HepG2 (cell line): ENCODE results near the gene SPSB2. TPM values are rescaled to one million over a fixed set of nuclear protein-coding genes. Genes with fewer than 3 reads are reported as not detected.

Source experiments
- AKAP8 ChIP-seq: sonication (generic); formaldehyde crosslinking; IDR thresholded peaks from 2 replicates; pipeline ENCODE4 v1.5.1; 2020; ENCODE audit warnings: mild to moderate bottlenecking, missing genetic modification reagents
- ARNT ChIP-seq: fragments of 450-650 bp; IDR thresholded peaks from 2 replicates; pipeline ENCODE4 v1.6.1; 2017
- ATF1 ChIP-seq: IDR thresholded peaks from 2 replicates; pipeline ENCODE4 v1.6.1; 2016; ENCODE audit warnings: mild to moderate bottlenecking, control low read depth
- BHLHE40 ChIP-seq: IDR thresholded peaks from 2 replicates; pipeline ENCODE4 v1.6.1; 2011; ENCODE audit warnings: low read length, improper control_type of control experiment
- HCFC1 ChIP-seq: fragments of 150-350 bp; IDR thresholded peaks from 2 replicates; pipeline ENCODE4 v1.6.1; 2014; ENCODE audit warnings: low read depth, low read length
- HNRNPL ChIP-seq: fragments of 200-400 bp; formaldehyde crosslinking; IDR thresholded peaks from 2 replicates; pipeline ENCODE4 v1.6.1; 2017; ENCODE audit warnings: mild to moderate bottlenecking, low read depth, low read length
- KMT2B ChIP-seq: IDR thresholded peaks from 2 replicates; pipeline ENCODE4 v1.6.1; 2016; ENCODE audit warnings: missing genetic modification reagents, missing compliant biosample characterization
- MAFG ChIP-seq: sonication (generic); formaldehyde crosslinking; IDR thresholded peaks from 2 replicates; pipeline ENCODE4 v1.5.1; 2020; ENCODE audit warnings: mild to moderate bottlenecking, missing genetic modification reagents
- MATR3 ChIP-seq: sonication (generic); formaldehyde crosslinking; IDR thresholded peaks from 2 replicates; pipeline ENCODE4 v1.4.0; 2020; ENCODE audit warnings: missing genetic modification reagents
- NCOA1 ChIP-seq: sonication (generic); formaldehyde crosslinking; IDR thresholded peaks from 2 replicates; pipeline ENCODE4 v1.9.0; 2021; ENCODE audit warnings: missing genetic modification reagents
- NCOR1 ChIP-seq: fragments of 200-600 bp; sonication (generic); IDR thresholded peaks from 2 replicates; pipeline ENCODE4 v1.7.0; 2017; ENCODE audit warnings: antibody characterized with exemption, low read length, borderline replicate concordance
- NFKB2 ChIP-seq: sonication (generic); formaldehyde crosslinking; IDR thresholded peaks from 2 replicates; pipeline ENCODE4 v1.4.0; 2020; ENCODE audit warnings: missing genetic modification reagents, borderline replicate concordance
- POLR2AphosphoS5 ChIP-seq: IDR thresholded peaks from 2 replicates; pipeline ENCODE4 v1.6.1; 2012; ENCODE audit warnings: low read depth, low read length
- RXRB ChIP-seq: IDR thresholded peaks from 2 replicates; pipeline ENCODE4 v1.6.1; 2016; ENCODE audit warnings: borderline replicate concordance, missing genetic modification reagents, missing compliant biosample characterization
- SPEN ChIP-seq: sonication (generic); formaldehyde crosslinking; IDR thresholded peaks from 2 replicates; pipeline ENCODE4 v1.5.1; 2020; ENCODE audit warnings: low read depth, mild to moderate bottlenecking, missing genetic modification reagents
- SRSF9 ChIP-seq: fragments of 200-400 bp; formaldehyde crosslinking; IDR thresholded peaks from 2 replicates; pipeline ENCODE4 v1.6.1; 2018; ENCODE audit warnings: borderline replicate concordance, mild to moderate bottlenecking, low read depth, low read length; ENCODE audit not compliant: insufficient read depth, poor library complexity, severe bottlenecking
- WIZ ChIP-seq: sonication (generic); formaldehyde crosslinking; IDR thresholded peaks from 2 replicates; pipeline ENCODE4 v1.5.1; 2020; ENCODE audit warnings: mild to moderate bottlenecking, missing genetic modification reagents
- YY1 ChIP-seq: IDR thresholded peaks from 2 replicates; pipeline ENCODE4 v1.6.1; 2011; ENCODE audit warnings: low read length, low read depth, moderate library complexity, mild to moderate bottlenecking; ENCODE audit not compliant: insufficient read depth, insufficient replicate concordance
- ZNF34 ChIP-seq: sonication (generic); formaldehyde crosslinking; IDR thresholded peaks from 2 replicates; pipeline ENCODE4 v1.4.0; 2020; ENCODE audit warnings: mild to moderate bottlenecking, missing genetic modification reagents, borderline replicate concordance
- ZNF430 ChIP-seq: sonication (generic); formaldehyde crosslinking; IDR thresholded peaks from 2 replicates; pipeline ENCODE4 v1.9.0; 2021; ENCODE audit warnings: mild to moderate bottlenecking, missing genetic modification reagents
- ZNF441 ChIP-seq: sonication (generic); formaldehyde crosslinking; IDR thresholded peaks from 2 replicates; pipeline ENCODE4 v1.7.0; 2021; ENCODE audit warnings: missing genetic modification reagents, borderline replicate concordance
- ZNF598 ChIP-seq: sonication (generic); formaldehyde crosslinking; IDR thresholded peaks from 2 replicates; pipeline ENCODE4 v1.5.1; 2020; ENCODE audit warnings: mild to moderate bottlenecking, missing genetic modification reagents, borderline replicate concordance
- ZNF644 ChIP-seq: IDR thresholded peaks from 2 replicates; pipeline ENCODE4 v1.6.1; 2016; ENCODE audit warnings: low read depth
- ZSCAN25 ChIP-seq: sonication (generic); formaldehyde crosslinking; IDR thresholded peaks from 2 replicates; pipeline ENCODE4 v1.8.0; 2022; ENCODE audit warnings: mild to moderate bottlenecking, missing genetic modification reagents
- ZSCAN30 ChIP-seq: sonication (generic); formaldehyde crosslinking; IDR thresholded peaks from 2 replicates; pipeline ENCODE4 v1.5.0; 2020; ENCODE audit warnings: mild to moderate bottlenecking, missing genetic modification reagents
- ZZZ3 ChIP-seq: sonication (generic); formaldehyde crosslinking; IDR thresholded peaks from 2 replicates; pipeline ENCODE4 v1.4.0; 2020; ENCODE audit warnings: missing genetic modification reagents, mild to moderate bottlenecking, borderline replicate concordance
- polyA plus RNA-seq, 8 experiments: library from polyadenylated mRNA; depleted of rRNA in 3 of 8; stranded (reverse) in 7 of 8; unstranded in 1 of 8; fragments of >200 nt; fragmentation: Illumina TruSeq in 4 of 8; extraction: Trizol in 4 of 8; gene quantifications; 2 replicates each; pipeline versions ENCODE4 v1.2.1 to v1.2.3, GENCODE V29; 2011 to 2016; ENCODE audit warnings: low read depth in 4 of 8, missing spikeins in 1 of 8, mixed read lengths in 1 of 8; ENCODE audit not compliant: insufficient read depth in 1 of 8
- total RNA-seq, 5 experiments: library from RNA; depleted of rRNA; stranded (reverse); fragments of >200 nt; fragmentation: Illumina TruSeq; extraction: Trizol; gene quantifications; 2 replicates each; pipeline ENCODE4 v1.2.3, GENCODE V29; 2016; ENCODE audit warnings: low read depth in 1 of 5
- TF ChIP-seq, protein P1 (sequence below): IDR thresholded peaks from 2 replicates; pipeline ENCODE4 v1.6.1; 2016; ENCODE audit warnings: missing compliant biosample characterization, missing genetic modification reagents, borderline replicate concordance
- TF ChIP-seq, protein P2 (sequence below): IDR thresholded peaks from 2 replicates; pipeline ENCODE4 v1.6.1; 2016; ENCODE audit warnings: missing genetic modification reagents, missing compliant biosample characterization
- TF ChIP-seq, protein P3 (sequence below): sonication (generic); formaldehyde crosslinking; IDR thresholded peaks from 2 replicates; pipeline ENCODE4 v1.5.0; 2020; ENCODE audit warnings: missing genetic modification reagents
- TF ChIP-seq, protein P4 (sequence below): sonication (generic); formaldehyde crosslinking; IDR thresholded peaks from 2 replicates; pipeline ENCODE4 v1.4.0; 2020; ENCODE audit warnings: missing genetic modification reagents

Gene SPSB2
- total and polyA plus RNA-seq, 2 of the 13 experiments (the other 11 are each of a cell fraction or from before 2014, with no cell fraction given), result 2.0 to 6.2 TPM

DNA sequence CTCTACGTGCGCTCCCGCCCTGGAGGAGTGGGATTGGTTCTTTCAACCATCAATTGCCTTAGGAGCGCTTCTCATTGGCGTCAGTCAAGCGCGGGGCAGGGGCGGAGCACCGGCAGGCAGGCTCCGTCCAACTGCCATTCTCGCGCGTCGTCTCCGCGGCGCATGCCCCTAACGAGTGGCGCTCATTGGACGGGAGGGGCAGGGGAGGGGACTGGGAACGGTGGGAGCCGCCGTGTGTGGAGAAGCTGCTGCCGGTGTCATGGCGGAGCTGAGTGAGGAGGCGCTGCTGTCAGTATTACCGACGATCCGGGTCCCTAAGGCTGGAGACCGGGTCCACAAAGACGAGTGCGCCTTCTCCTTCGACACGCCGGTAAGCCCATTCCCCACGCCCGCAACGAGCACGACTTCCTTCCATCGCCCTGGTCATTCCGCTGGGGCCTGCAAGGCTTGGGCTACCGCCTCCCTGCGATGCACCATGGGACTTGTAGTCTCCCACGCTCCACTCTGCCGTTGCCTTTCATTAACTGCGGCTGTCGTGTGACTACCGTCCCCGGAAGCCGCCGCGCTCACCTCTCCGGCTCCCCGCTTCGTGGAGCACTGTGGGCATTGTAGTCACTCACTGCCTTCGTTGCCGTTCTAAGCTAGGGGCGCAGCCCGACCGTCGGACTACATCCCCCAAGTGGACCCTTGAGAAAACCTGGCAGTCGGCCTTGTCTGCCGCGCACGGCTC is 21.0 kb downstream of the SPSB2 start, which contains the start of gene USP5 (continued):
- no peak for TF ChIP-seq ARNT
- TF ChIP-seq HCFC1, result peak; percentile 100
- TF ChIP-seq, protein P1, sequence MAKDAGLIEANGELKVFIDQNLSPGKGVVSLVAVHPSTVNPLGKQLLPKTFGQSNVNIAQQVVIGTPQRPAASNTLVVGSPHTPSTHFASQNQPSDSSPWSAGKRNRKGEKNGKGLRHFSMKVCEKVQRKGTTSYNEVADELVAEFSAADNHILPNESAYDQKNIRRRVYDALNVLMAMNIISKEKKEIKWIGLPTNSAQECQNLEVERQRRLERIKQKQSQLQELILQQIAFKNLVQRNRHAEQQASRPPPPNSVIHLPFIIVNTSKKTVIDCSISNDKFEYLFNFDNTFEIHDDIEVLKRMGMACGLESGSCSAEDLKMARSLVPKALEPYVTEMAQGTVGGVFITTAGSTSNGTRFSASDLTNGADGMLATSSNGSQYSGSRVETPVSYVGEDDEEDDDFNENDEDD, result peak; percentile 79
- peak; percentile 55; the same call in 1 of the 2 replicates for TF ChIP-seq ZZZ3 (CRISPR knock-in tag)
- TF ChIP-seq, protein P2, sequence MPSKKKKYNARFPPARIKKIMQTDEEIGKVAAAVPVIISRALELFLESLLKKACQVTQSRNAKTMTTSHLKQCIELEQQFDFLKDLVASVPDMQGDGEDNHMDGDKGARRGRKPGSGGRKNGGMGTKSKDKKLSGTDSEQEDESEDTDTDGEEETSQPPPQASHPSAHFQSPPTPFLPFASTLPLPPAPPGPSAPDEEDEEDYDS (CRISPR knock-in tag), result peak; percentile 21; the same call in 1 of the 2 replicates
- TF ChIP-seq, protein P3, sequence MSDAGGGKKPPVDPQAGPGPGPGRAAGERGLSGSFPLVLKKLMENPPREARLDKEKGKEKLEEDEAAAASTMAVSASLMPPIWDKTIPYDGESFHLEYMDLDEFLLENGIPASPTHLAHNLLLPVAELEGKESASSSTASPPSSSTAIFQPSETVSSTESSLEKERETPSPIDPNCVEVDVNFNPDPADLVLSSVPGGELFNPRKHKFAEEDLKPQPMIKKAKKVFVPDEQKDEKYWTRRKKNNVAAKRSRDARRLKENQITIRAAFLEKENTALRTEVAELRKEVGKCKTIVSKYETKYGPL, result no peak
- 0 out of 2 replicates have a peak, but pooled peaks have one; percentile 33 for TF ChIP-seq ZNF34 (CRISPR knock-in tag)
- TF ChIP-seq SPEN (CRISPR knock-in tag), result peak; percentile 69; the same call in 1 of the 2 replicates
- TF ChIP-seq NCOA1 (CRISPR knock-in tag), result no peak
- no peak for TF ChIP-seq MAFG (CRISPR knock-in tag)
- no peak for TF ChIP-seq ZNF430 (CRISPR knock-in tag)
- peak; percentile 46 for TF ChIP-seq ZSCAN25 (CRISPR knock-in tag)
- TF ChIP-seq MATR3 (CRISPR knock-in tag), result no peak
- peak; percentile 88 for TF ChIP-seq YY1
- TF ChIP-seq, protein P4, sequence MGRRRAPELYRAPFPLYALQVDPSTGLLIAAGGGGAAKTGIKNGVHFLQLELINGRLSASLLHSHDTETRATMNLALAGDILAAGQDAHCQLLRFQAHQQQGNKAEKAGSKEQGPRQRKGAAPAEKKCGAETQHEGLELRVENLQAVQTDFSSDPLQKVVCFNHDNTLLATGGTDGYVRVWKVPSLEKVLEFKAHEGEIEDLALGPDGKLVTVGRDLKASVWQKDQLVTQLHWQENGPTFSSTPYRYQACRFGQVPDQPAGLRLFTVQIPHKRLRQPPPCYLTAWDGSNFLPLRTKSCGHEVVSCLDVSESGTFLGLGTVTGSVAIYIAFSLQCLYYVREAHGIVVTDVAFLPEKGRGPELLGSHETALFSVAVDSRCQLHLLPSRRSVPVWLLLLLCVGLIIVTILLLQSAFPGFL (CRISPR knock-in tag), result no peak
- no peak for TF ChIP-seq NCOR1
- TF ChIP-seq ZNF644 (CRISPR knock-in tag), result no peak
- TF ChIP-seq ZSCAN30 (CRISPR knock-in tag), result no peak
- peak; percentile 61; the same call in 1 of the 2 replicates for TF ChIP-seq WIZ (CRISPR knock-in tag)
- no peak for TF ChIP-seq SRSF9
- TF ChIP-seq RXRB (CRISPR knock-in tag), result peak; percentile 11; the same call in 1 of the 2 replicates
- TF ChIP-seq KMT2B, result peak; percentile 73
- TF ChIP-seq NFKB2, result peak; percentile 89; the same call in 1 of the 2 replicates
- TF ChIP-seq POLR2AphosphoS5, result peak; percentile 66
- TF ChIP-seq BHLHE40, result peak; percentile 67
- 0 out of 2 replicates have a peak, but pooled peaks have one; percentile 6 for TF ChIP-seq ZNF598 (CRISPR knock-in tag)
- TF ChIP-seq ATF1 (CRISPR knock-in tag), result peak; percentile 89
- no peak for TF ChIP-seq ZNF441 (CRISPR knock-in tag)
- no peak for TF ChIP-seq AKAP8
- TF ChIP-seq HNRNPL, result 0 out of 2 replicates have a peak, but pooled peaks have one; percentile 33
